Tibial artery (tissue), 4 donors: Measurements from ENCODE around the gene DNAI1.

Source experiments
- DNase-seq, 2 donors: peaks; one replicate each; pipeline ENCODE4 v3.0.0-alpha.2; 2019
- H3K27ac ChIP-seq, 2 donors: fragments of 200-600 bp; sonication (generic) in 1 of 2; 1 replicate in 1 of 2; 2 replicates in 1 of 2; pipeline ENCODE4 v1.5.1; 2018 to 2019; ENCODE audit warnings: mild to moderate bottlenecking in 1 of 2
- H3K27me3 ChIP-seq, 2 donors: fragments of 200-600 bp; sonication (generic) in 1 of 2; one replicate each; pipeline versions ENCODE4 v1.5.1 to v1.6.0; 2016 to 2019
- H3K36me3 ChIP-seq, 3 donors: fragments of 200-600 bp; sonication (generic) in 2 of 3; one replicate each; pipeline ENCODE4 v1.5.1; 2016 to 2019; ENCODE audit warnings: mild to moderate bottlenecking in 2 of 3
- H3K4me1 ChIP-seq, 4 donors: fragments of 200-600 bp; sonication (generic) in 2 of 4; 1 replicate in 3 of 4; 2 replicates in 1 of 4; pipeline ENCODE4 v1.5.1; 2016 to 2019
- H3K4me3 ChIP-seq, 2 donors: fragments of 200-600 bp; sonication (generic) in 1 of 2; 1 replicate in 1 of 2; 2 replicates in 1 of 2; pipeline ENCODE4 v1.5.1; 2018 to 2019; ENCODE audit warnings: mild to moderate bottlenecking in 2 of 2
- H3K9me3 ChIP-seq, 3 donors: fragments of 200-600 bp; sonication (generic) in 1 of 3; one replicate each; pipeline ENCODE4 v1.5.1; 2016 to 2019
- CTCF ChIP-seq, 2 experiments: fragments of 200-600 bp in 1 of 2; fragments of 450-650 bp in 1 of 2; IDR thresholded peaks; one replicate each; pipeline ENCODE4 v1.5.1; 2017 to 2019; ENCODE audit warnings: antibody characterized with exemption in 2 of 2, mild to moderate bottlenecking in 1 of 2, moderate library complexity in 1 of 2
- intact Hi-C: fragments of 100-400 bp; cut with DNase I; formaldehyde crosslinking; loops from one replicate; pipeline ENCODE4 v1.15.0; 2023; ENCODE audit warnings: low total_unique reads

The DNAI1 gene

GRCh38 chr9:34552606-34552981 is 94.0 kb downstream of the DNAI1 start:
- no peaks in the 10 kb centered on the region for H3K9me3 ChIP-seq
- H3K27me3 ChIP-seq: peaks cover 0 to 43% of the 10 kb centered on the region in 2 donors
- no peak overlapping the region for H3K27ac ChIP-seq
- H3K4me1 ChIP-seq: no peaks in the 10 kb centered on the region
- H3K4me3 ChIP-seq: no peak overlapping the region
- no peak for TF ChIP-seq CTCF (IDR thresholded peaks at IDR 0.05)
- H3K36me3 ChIP-seq: no peaks in the 10 kb centered on the region
- intact Hi-C loops: no loop called here
- peak in 1 of 2 donors; percentile 34 for DNase-seq

GRCh38 chr9:34552986-34553385 is 94.4 kb downstream of the DNAI1 start:
- H3K36me3 ChIP-seq: no peaks in the 10 kb centered on the region
- no peak overlapping the region for H3K27ac ChIP-seq
- H3K4me1 ChIP-seq: no peaks in the 10 kb centered on the region
- no peaks in the 10 kb centered on the region for H3K9me3 ChIP-seq
- peak in 1 of 2 donors; percentile 43 for DNase-seq
- TF ChIP-seq CTCF (IDR thresholded peaks at IDR 0.05): no peak
- no peak overlapping the region for H3K4me3 ChIP-seq
- peaks cover 0 to 43% of the 10 kb centered on the region in 2 donors for H3K27me3 ChIP-seq
- intact Hi-C loops: no loop called here

- Histone ChIP-seq H3K4me1 (no peaks in the 10 kb centered on the region), H3K36me3 (no peaks in the 10 kb centered on the region), H3K27me3 (peaks cover 0 to 48% of the 10 kb centered on the region in 2 donors), H3K9me3 (no peaks in the 10 kb centered on the region), H3K27ac (no peak overlapping the region), H3K4me3 (no peak overlapping the region)
- intact Hi-C loops: no loop called here
- TF ChIP-seq CTCF (IDR thresholded peaks at IDR 0.05): no peak
- DNase-seq: peak in 1 of 2 donors; percentile 60
Measured at GRCh38 chr9:34553511-34554021, 95.0 kb downstream of the DNAI1 start.

- Histone ChIP-seq H3K4me1 (peaks cover 0 to 3% (median under 1%) of the 10 kb centered on the region in 4 donors), H3K27me3 (peaks cover 0 to 56% of the 10 kb centered on the region in 2 donors), H3K36me3 (no peaks in the 10 kb centered on the region), H3K4me3 (no peak overlapping the region), H3K27ac (no peak overlapping the region), H3K9me3 (no peaks in the 10 kb centered on the region)
- intact Hi-C loops: no loop called here
- peak in 1 of 2 donors; percentile 32 for DNase-seq
- TF ChIP-seq CTCF (IDR thresholded peaks at IDR 0.05): no peak
Measured at GRCh38 chr9:34554211-34555001, 95.8 kb downstream of the DNAI1 start.

GRCh38 chr9:34555002-34555348 is 96.4 kb downstream of the DNAI1 start:
- TF ChIP-seq CTCF (IDR thresholded peaks at IDR 0.05): no peak
- no peak overlapping the region for H3K4me3 ChIP-seq
- H3K27me3 ChIP-seq: peaks cover 0 to 62% of the 10 kb centered on the region in 2 donors
- H3K27ac ChIP-seq: no peak overlapping the region
- DNase-seq: peak in 1 of 2 donors; percentile 49
- no peaks in the 10 kb centered on the region for H3K36me3 ChIP-seq
- intact Hi-C loops: no loop called here
- H3K9me3 ChIP-seq: no peaks in the 10 kb centered on the region
- peaks cover 0 to 8% (median 3%) of the 10 kb centered on the region in 4 donors for H3K4me1 ChIP-seq
